ENCODE measurements around the gene AURKB.
A peak's percentile ranks its signal among the peaks of the same experiment; 100 is the strongest.
"Not testable (repeated sequence)": the region's sequence is repeated elsewhere in the genome, so short reads cannot be mapped to it uniquely, and the experiment has no call there.

Gene AURKB

GRCh38 chr17:8224891-8225812 lies 14.8 kb upstream of the AURKB start:
- DNase-seq: no peak

GRCh38 chr17:8223356-8224126 lies 13.2 kb upstream of the AURKB start:
- DNase-seq: no peak

DNA sequence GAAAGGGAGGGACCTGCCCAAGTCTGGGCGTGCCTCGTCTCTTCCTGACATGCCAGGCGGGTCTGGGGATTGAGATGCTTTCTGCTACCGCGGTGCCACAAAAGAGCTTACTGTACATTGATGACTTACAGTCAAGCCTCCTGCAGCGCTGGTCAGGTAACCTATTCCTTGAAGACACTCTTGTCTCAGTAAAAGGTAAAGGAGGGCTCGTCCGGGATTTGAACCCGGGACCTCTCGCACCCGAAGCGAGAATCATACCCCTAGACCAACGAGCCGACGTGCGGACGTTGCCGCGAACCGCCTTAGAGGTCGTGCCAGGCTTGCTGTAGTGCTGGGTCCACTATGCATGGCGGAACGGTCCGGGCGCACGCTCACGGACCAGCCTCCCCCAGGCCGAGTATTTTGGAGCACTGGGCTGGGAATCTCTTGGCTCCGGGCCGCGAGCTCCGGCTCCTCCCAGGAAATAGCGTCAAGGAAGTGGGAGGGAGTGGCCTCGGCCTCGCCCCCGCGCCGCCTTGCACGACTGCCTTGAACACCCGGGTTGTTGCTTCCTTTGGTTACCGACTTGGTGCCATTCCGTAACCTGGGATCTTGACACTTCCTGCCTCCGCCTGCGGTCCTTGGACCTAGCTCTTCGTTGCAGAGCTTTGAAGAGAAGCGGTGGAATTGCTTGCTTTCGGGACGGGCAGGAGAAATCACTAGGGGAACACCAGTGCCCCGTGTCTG lies 12.4 kb upstream of the AURKB start:
- peak; percentile 25 for DNase-seq

DNA sequence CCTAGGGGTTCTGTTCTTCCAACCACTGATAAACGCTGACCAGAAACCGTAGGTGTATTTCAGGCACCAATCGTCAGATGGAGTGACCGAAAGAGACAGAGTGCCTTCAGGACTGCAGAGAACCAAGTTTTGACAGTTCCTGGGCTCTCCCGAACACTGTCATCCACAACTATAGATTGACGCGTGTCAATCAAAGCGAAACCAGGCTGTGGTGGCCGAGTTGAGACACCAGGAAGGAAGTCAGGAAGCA lies 11.9 kb upstream of the AURKB start:
- DNase-seq: no peak

DNA sequence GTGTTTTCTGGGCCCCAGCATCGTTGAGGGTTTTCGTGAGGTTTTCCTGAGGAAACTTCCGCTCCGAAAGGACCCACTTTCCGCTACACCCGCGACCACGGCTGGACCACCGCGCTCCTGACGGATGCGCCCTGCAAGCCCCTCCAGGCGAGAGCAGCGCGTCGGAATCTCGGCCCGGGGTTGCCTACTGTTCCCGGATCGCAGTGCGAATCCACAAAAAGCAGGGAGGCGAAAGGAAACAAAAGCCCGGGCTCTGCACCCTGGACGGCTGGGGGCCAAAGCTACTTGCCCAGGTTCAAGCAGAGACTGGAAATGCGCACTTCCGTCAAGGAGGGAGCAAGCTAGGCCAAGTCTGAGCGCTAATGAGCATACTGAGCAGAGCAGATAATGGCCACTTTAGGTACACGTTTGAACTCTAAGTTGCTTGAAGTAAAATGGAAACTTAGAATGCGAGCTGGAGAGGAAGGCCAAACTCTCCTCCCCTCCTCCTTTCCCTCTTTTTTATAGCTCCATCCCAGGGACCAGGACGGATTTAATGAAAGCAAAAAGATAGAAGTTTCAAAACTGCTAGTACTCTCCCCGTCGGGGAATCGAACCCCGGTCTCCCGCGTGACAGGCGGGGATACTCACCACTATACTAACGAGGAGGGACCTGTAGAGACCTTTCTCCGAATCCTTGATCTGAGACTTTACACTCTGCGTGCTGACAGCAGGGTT lies 11.4 kb upstream of the AURKB start:
- DNase-seq: no peak

DNA sequence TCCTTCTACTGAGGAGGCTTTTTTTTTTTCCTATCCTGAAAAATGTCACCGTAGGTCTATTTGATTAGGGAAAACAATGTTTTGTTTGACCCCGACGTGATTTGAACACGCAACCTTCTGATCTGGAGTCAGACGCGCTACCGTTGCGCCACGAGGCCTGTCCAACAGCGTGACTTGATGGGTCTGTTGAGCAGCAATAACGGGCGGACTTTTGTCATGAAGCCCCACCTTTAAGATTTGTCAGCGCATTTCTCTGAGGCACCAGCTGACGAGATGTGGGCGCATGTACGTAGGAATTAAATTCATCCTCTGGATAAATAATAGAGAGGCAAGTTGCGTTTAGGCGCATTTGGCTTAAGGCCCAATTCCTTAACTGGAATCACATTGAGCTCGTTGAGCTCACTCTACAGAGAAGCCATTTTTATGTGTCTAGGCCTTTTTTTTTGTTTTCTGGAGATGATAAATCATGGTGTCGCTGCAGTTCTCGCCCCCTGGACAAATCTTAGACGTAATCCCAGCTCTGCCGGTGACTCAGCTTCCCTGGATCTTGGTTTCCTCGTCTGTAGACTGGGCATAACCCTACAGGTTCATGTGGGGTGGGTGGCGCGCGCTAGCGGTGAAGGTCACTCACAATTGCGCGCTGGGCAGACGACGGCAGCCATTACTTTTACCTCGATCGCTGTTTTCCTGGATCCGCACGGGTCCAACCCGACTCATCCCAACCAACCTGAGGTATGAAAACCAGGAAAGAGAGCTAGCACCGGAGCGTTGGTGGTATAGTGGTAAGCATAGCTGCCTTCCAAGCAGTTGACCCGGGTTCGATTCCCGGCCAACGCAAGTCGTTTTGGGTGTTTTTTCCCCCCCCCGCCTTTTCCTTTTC lies 10.6 kb upstream of the AURKB start:
- DNase-seq: no peak

- not testable (repeated sequence) for DNase-seq
Measured at GRCh38 chr17:8214000-8214399, 3.6 kb upstream of the AURKB start.

DNA sequence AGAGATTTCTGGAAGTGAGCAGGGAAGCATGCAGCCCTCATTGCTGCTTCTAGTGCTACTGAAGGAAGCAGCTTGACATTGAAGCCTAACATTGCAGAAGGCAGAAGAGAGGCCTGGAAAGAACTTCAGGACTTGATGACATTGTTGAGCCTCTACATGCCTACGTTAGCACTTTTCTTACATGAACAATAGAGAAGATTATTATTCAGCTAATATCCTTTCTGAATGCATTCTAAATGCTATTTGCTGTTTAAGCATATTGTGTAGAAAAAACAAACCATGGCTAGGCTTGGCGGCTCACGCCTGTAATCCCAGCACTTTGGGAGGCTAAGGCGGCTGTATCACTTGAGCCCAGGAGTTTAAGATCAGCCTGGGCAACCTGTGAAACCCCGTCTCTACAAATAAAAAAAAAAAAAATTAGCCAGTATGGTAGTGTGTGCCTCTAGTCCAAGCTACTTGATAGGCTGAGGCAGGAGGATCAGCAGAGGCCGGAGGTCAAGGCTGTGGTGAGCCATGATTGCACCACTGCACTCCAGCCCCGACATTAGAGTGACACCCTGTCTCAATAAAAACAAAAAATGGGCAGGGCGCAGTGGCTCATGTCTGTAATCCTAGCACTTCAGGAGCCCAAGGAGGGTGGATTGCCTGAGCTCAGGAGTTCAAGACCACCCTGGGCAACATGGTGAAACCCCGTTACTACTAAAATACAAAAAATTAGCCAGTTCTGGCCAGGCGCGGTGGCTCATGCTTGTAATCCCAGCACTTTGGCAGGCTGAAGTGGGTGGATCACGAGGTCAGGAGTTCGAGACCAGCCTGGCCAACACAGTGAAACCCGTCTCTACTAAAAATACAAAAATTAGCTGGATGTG lies 2.2 kb upstream of the AURKB start:
- no peak for DNase-seq

DNA sequence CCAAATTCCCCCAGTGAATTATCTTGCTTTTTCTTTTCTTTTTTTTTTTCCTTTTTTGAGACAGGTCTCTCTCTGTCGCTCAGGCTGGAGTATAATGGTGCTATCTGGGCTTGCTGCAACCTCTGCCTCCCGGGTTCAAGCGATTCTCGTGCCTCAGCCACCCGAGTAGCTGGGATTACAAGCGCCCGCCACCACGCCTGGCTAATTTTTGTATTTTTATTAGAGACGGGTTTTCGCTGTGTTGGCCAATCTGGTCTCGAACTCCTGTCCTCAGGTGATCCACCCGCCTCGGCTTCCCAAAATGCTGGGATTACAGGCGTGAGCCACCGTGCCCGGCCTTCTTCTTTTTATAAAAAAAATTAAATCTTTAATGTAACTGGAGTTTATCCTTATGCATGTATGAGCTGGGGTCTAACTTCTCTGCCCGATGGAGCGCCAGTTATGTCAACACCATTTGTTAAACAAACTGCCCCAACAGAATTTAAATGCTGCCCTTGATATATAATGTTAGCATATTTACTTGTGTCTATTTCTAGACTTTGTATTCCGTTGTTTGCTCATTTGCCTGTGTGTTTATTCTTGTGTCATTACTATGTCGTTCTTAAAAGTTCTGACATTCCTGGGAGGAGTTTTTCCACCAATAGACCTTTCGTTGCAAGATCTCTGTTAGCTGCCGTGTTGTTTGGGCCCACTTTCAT lies 535 bp upstream of the AURKB start:
- no peak for DNase-seq

- DNase-seq: no peak
Measured at GRCh38 chr17:8206536-8206935, 3.8 kb downstream of the AURKB start.

DNA sequence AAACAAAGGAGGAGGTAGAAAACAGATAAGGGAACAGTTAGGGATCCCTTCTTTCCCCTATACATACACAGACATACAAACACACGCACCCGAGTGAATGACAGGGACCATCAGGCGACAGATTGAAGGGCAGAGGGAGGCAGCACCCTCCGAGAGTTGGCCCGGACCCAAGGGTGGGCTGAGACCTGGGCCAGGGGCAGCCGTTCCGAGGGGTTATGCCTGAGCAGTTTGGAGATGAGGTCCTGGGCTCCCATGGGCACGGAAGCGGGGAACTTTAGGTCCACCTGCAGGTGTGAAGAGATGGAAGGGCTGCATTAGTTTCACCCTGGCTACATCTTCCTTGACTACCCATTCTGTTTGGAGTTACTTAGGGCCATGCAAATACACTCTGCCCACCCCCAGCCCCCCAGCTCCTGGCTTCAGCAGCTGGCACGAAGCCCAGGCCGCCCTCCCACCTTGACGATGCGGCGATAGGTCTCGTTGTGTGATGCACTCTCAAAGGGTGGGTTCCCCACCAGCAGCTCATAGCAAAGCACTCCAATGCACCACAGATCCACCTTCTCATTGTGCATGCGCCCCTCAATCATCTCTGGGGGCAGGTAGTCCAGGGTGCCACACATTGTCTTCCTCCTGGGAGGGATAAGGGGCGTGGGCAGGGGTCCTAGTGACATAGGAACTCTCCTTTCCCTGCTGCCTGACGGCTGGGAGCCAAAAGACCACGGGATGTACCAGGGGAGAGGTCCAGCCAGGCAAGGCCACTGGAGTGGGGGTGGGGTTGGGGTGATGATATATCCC lies 5.4 kb downstream of the AURKB start:
- no peak for DNase-seq

GRCh38 chr17:8192070-8192815 lies 18.1 kb downstream of the AURKB start:
- DNase-seq: peak; percentile 58

GRCh38 chr17:8190506-8190905 lies 19.9 kb downstream of the AURKB start:
- no peak for DNase-seq

DNA sequence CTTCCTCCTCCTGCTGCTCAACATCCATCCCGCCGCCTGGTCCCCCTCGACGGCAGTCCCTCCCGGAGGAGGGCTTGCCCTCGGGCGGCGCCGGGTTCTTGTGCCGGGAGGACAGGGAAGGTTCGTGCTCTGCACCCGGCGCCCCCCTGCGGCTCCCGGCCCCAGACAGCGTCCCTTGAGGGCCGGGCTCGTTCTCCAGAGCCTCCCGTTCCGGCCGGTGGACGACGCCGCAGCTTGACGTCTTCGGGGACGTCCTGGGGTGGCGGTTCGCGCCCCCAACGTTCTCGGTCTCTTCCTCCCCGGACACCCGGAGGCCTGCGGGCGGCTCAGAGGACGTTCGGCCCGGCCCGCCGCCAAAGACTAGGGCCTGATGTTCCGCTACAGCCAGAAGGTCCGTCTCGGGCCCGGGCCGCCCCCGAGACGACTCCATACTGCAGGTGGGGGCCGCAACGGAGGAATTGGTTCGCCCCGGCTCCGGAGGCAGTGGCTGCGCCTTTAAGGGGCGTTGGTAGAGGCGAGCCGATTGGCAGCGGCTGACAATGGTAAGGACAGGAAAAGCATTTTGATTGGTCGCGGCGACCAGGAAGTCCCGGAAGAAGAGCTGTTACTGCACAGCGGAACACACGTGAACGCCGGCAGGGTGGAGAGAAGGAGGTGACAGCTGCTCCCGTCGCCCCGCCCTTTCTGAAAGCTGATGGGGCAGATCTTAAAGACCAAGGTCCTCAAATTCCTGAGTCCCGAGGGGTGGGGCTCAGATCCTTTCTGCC lies 20.5 kb downstream of the AURKB start, which contains the start of gene BORCS6:
TSS of gene BORCS6 (minus strand) at position 470 of the 767 bp plus-strand sequence. CDS start at position 430, 40 bp downstream.
- peak; percentile 63 for DNase-seq

DNA sequence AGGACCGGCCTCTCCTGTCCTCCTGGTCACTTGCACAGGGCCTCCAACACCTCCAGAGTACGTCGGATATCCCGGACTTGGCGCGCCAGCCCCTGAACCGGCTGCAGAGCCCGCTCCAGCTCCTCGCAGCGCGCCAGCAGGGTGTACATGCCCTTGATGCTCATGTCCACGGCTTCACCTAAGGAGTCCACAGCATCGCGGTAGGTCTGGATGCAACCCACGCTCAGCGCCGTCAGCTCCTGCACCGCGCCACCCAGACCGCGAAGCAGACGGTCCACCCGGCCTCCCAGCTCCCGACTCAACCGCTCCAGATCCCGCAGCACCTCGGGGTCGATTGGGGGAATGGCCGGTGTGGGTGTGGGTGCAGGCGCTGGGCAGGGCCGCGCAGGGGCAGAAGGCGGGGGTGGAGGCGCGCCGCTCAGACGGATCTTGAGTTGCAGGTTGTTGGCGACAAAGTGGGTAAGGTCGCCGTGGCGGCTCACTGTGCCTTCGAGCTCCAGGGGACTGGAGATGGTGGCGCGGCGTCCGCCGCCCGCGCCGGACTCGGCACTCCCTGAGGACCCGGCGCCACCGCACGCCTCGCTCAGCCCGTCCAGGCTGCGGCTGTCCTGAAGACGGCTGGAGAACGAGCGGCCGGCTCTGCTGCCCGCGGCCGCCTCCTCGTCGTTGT lies 21.2 kb downstream of the AURKB start:
- DNase-seq: no peak

GRCh38 chr17:8188263-8188839 lies 22.0 kb downstream of the AURKB start:
- no peak for DNase-seq

Measured in NCI-H524 treated with DMSO at 0.1 percent for 48 hours (cell line).